HepG2 (cell line): ENCODE data around the gene ZNF385B. TPM values are rescaled to one million over a fixed set of nuclear protein-coding genes. Genes with fewer than 3 reads are reported as not detected.

Experiments used
- ATF3 ChIP-seq: sonication (generic); formaldehyde crosslinking; IDR thresholded peaks from 2 replicates; pipeline ENCODE4 v1.4.0; 2020; ENCODE audit warnings: missing genetic modification reagents
- ERF ChIP-seq: IDR thresholded peaks from 2 replicates; pipeline ENCODE4 v1.6.1; 2018; ENCODE audit warnings: missing biosample characterization, missing genetic modification reagents
- FOXA3 ChIP-seq: IDR thresholded peaks from 2 replicates; pipeline ENCODE4 v1.6.1; 2016; ENCODE audit warnings: missing genetic modification reagents, missing compliant biosample characterization
- GABPA ChIP-seq, 2 experiments: IDR thresholded peaks; 2 replicates each; pipeline ENCODE4 v1.6.1; 2011 to 2016; ENCODE audit warnings: low read depth in 2 of 2, low read length in 1 of 2, missing biosample characterization in 1 of 2, missing genetic modification characterization in 1 of 2
- HDAC1 ChIP-seq: sonication (generic); formaldehyde crosslinking; IDR thresholded peaks from 2 replicates; pipeline ENCODE4 v1.5.1; 2020; ENCODE audit warnings: mild to moderate bottlenecking, missing genetic modification reagents
- HINFP ChIP-seq: sonication (generic); formaldehyde crosslinking; IDR thresholded peaks from 2 replicates; pipeline ENCODE4 v1.4.0; 2020; ENCODE audit warnings: low read depth, mild to moderate bottlenecking, missing genetic modification reagents
- IRF2 ChIP-seq: IDR thresholded peaks from 2 replicates; pipeline ENCODE4 v1.6.1; 2018; ENCODE audit warnings: missing genetic modification reagents, missing compliant biosample characterization
- KDM2A ChIP-seq: sonication (generic); formaldehyde crosslinking; IDR thresholded peaks from 2 replicates; pipeline ENCODE4 v1.4.0; 2020; ENCODE audit warnings: low read depth, missing genetic modification reagents, borderline replicate concordance
- LRRFIP1 ChIP-seq: sonication (generic); formaldehyde crosslinking; conservative IDR thresholded peaks from 2 replicates; pipeline ENCODE4 v1.4.0; 2020; ENCODE audit warnings: missing genetic modification reagents
- MED13 ChIP-seq: sonication (generic); formaldehyde crosslinking; IDR thresholded peaks from 2 replicates; pipeline ENCODE4 v1.5.0; 2020; ENCODE audit warnings: missing genetic modification reagents
- PHF5A ChIP-seq: IDR thresholded peaks from one replicate; pipeline ENCODE4 v1.6.1; 2018; ENCODE audit warnings: low read depth, missing genetic modification reagents; ENCODE audit not compliant: unreplicated experiment
- RNF2 ChIP-seq: fragments of 450-650 bp; conservative IDR thresholded peaks from 2 replicates; pipeline ENCODE4 v1.6.1; 2016; ENCODE audit warnings: low read depth
- SPEN ChIP-seq: sonication (generic); formaldehyde crosslinking; IDR thresholded peaks from 2 replicates; pipeline ENCODE4 v1.5.1; 2020; ENCODE audit warnings: low read depth, mild to moderate bottlenecking, missing genetic modification reagents
- SRF ChIP-seq: IDR thresholded peaks from 2 replicates; pipeline ENCODE4 v1.6.1; 2011; ENCODE audit warnings: mild to moderate bottlenecking, low read depth, low read length, moderate library complexity
- STAT6 ChIP-seq: sonication (generic); formaldehyde crosslinking; IDR thresholded peaks from 2 replicates; pipeline ENCODE4 v1.4.0; 2020; ENCODE audit warnings: missing genetic modification reagents, mild to moderate bottlenecking, borderline replicate concordance
- TEAD2 ChIP-seq: sonication (generic); formaldehyde crosslinking; IDR thresholded peaks from 2 replicates; pipeline ENCODE4 v1.9.0; 2021; ENCODE audit warnings: missing genetic modification reagents
- ZFP1 ChIP-seq: IDR thresholded peaks from 2 replicates; pipeline ENCODE4 v1.6.1; 2016
- ZNF589 ChIP-seq: sonication (generic); formaldehyde crosslinking; conservative IDR thresholded peaks from 2 replicates; pipeline ENCODE4 v1.8.0; 2022; ENCODE audit warnings: mild to moderate bottlenecking, moderate library complexity, missing genetic modification reagents
- ZNF615 ChIP-seq: sonication (generic); formaldehyde crosslinking; IDR thresholded peaks from 2 replicates; pipeline ENCODE4 v1.5.0; 2020; ENCODE audit warnings: mild to moderate bottlenecking, missing genetic modification reagents, borderline replicate concordance
- ZNF850 ChIP-seq: sonication (generic); formaldehyde crosslinking; conservative IDR thresholded peaks from 2 replicates; pipeline ENCODE4 v1.9.0; 2021; ENCODE audit warnings: mild to moderate bottlenecking, missing genetic modification reagents
- ZSCAN9 ChIP-seq: IDR thresholded peaks from 2 replicates; pipeline ENCODE4 v1.6.1; 2016; ENCODE audit warnings: borderline replicate concordance
- polyA plus RNA-seq, 8 experiments: library from polyadenylated mRNA; depleted of rRNA in 3 of 8; stranded (reverse) in 7 of 8; unstranded in 1 of 8; fragments of >200 nt; fragmentation: Illumina TruSeq in 4 of 8; extraction: Trizol in 4 of 8; gene quantifications; 2 replicates each; pipeline versions ENCODE4 v1.2.1 to v1.2.3, GENCODE V29; 2011 to 2016; ENCODE audit warnings: low read depth in 4 of 8, missing spikeins in 1 of 8, mixed read lengths in 1 of 8; ENCODE audit not compliant: insufficient read depth in 1 of 8
- total RNA-seq, 5 experiments: library from RNA; depleted of rRNA; stranded (reverse); fragments of >200 nt; fragmentation: Illumina TruSeq; extraction: Trizol; gene quantifications; 2 replicates each; pipeline ENCODE4 v1.2.3, GENCODE V29; 2016; ENCODE audit warnings: low read depth in 1 of 5
- TF ChIP-seq, protein P1 (sequence below): sonication (generic); formaldehyde crosslinking; IDR thresholded peaks from 2 replicates; pipeline ENCODE4 v1.9.0; 2022; ENCODE audit warnings: missing genetic modification reagents, mild to moderate bottlenecking, borderline replicate concordance

Gene ZNF385B
- total and polyA plus RNA-seq, 2 of the 13 experiments (the other 11 are each of a cell fraction or from before 2014, with no cell fraction given), result 3.3 to 6.7 TPM

DNA sequence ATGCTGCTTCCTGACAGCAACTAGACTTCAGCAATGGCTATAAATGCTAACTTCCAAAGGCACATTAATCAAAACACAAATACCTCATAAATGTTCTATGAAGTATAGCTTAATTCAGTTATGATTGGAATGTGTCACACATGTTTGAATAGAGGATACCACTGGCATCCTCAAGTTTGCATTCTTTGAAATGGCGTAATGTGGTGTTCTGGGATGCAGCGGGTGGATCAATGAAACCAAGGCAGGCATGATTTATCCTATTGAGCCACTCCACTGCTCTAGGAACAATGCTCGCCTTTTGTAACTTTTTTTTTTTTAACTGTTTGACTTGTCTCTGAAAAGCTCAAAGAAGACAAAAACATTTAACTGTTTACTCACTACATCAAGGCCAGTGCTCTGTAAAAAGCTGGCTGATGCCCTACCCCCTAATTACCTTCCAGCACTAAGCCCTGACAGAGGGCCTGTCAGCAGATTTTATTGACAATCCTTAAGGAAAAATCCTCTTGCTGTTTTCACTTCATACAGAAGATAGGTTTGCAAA lies 318.0 kb downstream of the ZNF385B start (continued):
- TF ChIP-seq PHF5A (CRISPR knock-in tag), result peak; percentile 78
- peak; percentile 75; the same call in 1 of the 2 replicates for TF ChIP-seq HINFP (CRISPR knock-in tag)
- TF ChIP-seq TEAD2, result no peak
- peak; percentile 49; the same call in 1 of the 2 replicates for TF ChIP-seq KDM2A (CRISPR knock-in tag)
- TF ChIP-seq HDAC1 (CRISPR knock-in tag), result peak; percentile 90
- TF ChIP-seq ERF (CRISPR knock-in tag), result peak; percentile 97
- TF ChIP-seq ZNF850 (CRISPR knock-in tag), result no peak
- no peak for TF ChIP-seq RNF2
- peak; percentile 98; the same call in 1 of the 2 replicates for TF ChIP-seq STAT6
- peak; percentile 93 for TF ChIP-seq ZFP1 (CRISPR knock-in tag)
- TF ChIP-seq SRF, result 0 out of 2 replicates have a peak, but pooled peaks have one; percentile 22
- TF ChIP-seq ZSCAN9 (CRISPR knock-in tag), result peak; percentile 96
- TF ChIP-seq ZNF615 (CRISPR knock-in tag), result no peak
- peak; percentile 94 for TF ChIP-seq FOXA3 (CRISPR knock-in tag)
- TF ChIP-seq, protein P1, sequence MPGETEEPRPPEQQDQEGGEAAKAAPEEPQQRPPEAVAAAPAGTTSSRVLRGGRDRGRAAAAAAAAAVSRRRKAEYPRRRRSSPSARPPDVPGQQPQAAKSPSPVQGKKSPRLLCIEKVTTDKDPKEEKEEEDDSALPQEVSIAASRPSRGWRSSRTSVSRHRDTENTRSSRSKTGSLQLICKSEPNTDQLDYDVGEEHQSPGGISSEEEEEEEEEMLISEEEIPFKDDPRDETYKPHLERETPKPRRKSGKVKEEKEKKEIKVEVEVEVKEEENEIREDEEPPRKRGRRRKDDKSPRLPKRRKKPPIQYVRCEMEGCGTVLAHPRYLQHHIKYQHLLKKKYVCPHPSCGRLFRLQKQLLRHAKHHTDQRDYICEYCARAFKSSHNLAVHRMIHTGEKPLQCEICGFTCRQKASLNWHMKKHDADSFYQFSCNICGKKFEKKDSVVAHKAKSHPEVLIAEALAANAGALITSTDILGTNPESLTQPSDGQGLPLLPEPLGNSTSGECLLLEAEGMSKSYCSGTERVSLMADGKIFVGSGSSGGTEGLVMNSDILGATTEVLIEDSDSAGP (CRISPR knock-in tag), result 0 out of 2 replicates have a peak, but pooled peaks have one; percentile 35
- TF ChIP-seq GABPA (IDR thresholded peaks at IDR 0.05; ENCODE audit: low read depth, low read length), result no peak
- TF ChIP-seq GABPA (CRISPR knock-in tag; IDR thresholded peaks at IDR 0.05; ENCODE audit: low read depth), result peak; percentile 58; the same call in 1 of the 2 replicates
- 0 out of 2 replicates have a peak, but pooled peaks have one; percentile 17 for TF ChIP-seq ZNF589 (CRISPR knock-in tag)
- TF ChIP-seq IRF2 (CRISPR knock-in tag), result peak; percentile 94
- no peak for TF ChIP-seq LRRFIP1 (CRISPR knock-in tag)
- TF ChIP-seq SPEN (CRISPR knock-in tag), result peak; percentile 46; the same call in 1 of the 2 replicates
- TF ChIP-seq ATF3 (CRISPR knock-in tag), result peak; percentile 69; the same call in 1 of the 2 replicates
- peak; percentile 98 for TF ChIP-seq MED13 (CRISPR knock-in tag)
